Measurements from ENCODE around the gene CLTB.

CLTB gene

GRCh38 chr5:176440927-176441706 lies 24.8 kb upstream of the CLTB start:
- TF ChIP-seq CTCF (conservative IDR thresholded peaks at IDR 0.05) = no peak
- H3K27ac ChIP-seq = no peak overlapping the region

- no peak for TF ChIP-seq CTCF (conservative IDR thresholded peaks at IDR 0.05)
- no peak overlapping the region for H3K27ac ChIP-seq
These were observed 22.8 kb upstream of the CLTB start for GRCh38 chr5:176438959-176439757.

GRCh38 chr5:176436656-176437055 lies 20.3 kb upstream of the CLTB start:
- no peak overlapping the region for H3K27ac ChIP-seq
- no peak for TF ChIP-seq CTCF (conservative IDR thresholded peaks at IDR 0.05)

GRCh38 chr5:176432707-176433106 lies 16.4 kb upstream of the CLTB start:
- TF ChIP-seq CTCF (conservative IDR thresholded peaks at IDR 0.05) = no peak
- no peak overlapping the region for H3K27ac ChIP-seq

- H3K27ac ChIP-seq = no peak overlapping the region
These were observed 13.6 kb upstream of the CLTB start for GRCh38 chr5:176429972-176430371.

GRCh38 chr5:176427971-176428370 lies 11.6 kb upstream of the CLTB start:
- no peak overlapping the region for H3K27ac ChIP-seq
- TF ChIP-seq CTCF (conservative IDR thresholded peaks at IDR 0.05) = no peak

More at GRCh38 chr5:176429972-176430371, 13.6 kb upstream of the CLTB start:
- no peak for TF ChIP-seq CTCF (conservative IDR thresholded peaks at IDR 0.05)

GRCh38 chr5:176426876-176427275 lies 10.5 kb upstream of the CLTB start:
- no peak overlapping the region for H3K27ac ChIP-seq
- no peak for TF ChIP-seq CTCF (conservative IDR thresholded peaks at IDR 0.05)
